HCT116 (cell line): ENCODE measurements around the gene ZWILCH.

ENCODE experiments used
- MAX ChIP-seq: IDR thresholded peaks from 2 replicates; pipeline ENCODE4 v1.6.1; 2012
- POLR2A ChIP-seq: IDR thresholded peaks from 2 replicates; pipeline ENCODE4 v1.7.0; 2011; ENCODE audit warnings: borderline replicate concordance; ENCODE audit not compliant: insufficient read depth, insufficient read length; ENCODE audit errors: extremely low read depth
- POLR2AphosphoS5 ChIP-seq: IDR thresholded peaks from 2 replicates; pipeline ENCODE4 v1.6.1; 2011; ENCODE audit warnings: mild to moderate bottlenecking, low read depth, low read length, moderate library complexity
- ZFX ChIP-seq: fragments of 450-650 bp; IDR thresholded peaks from 2 replicates; pipeline ENCODE4 v1.6.1; 2017
- TF ChIP-seq, protein P1 (sequence below): IDR thresholded peaks from 2 replicates; pipeline ENCODE4 v1.6.1; 2012; ENCODE audit warnings: low read depth
- TF ChIP-seq, protein P2 (sequence below), 3 experiments: fragments of 200-600 bp in 1 of 3; sonication (generic) in 1 of 3; IDR thresholded peaks in 2 of 3; conservative IDR thresholded peaks in 1 of 3; 2 replicates each; pipeline ENCODE4 v1.5.1; 2012 to 2017; ENCODE audit warnings: low read depth in 2 of 3, low read length in 2 of 3, antibody characterized with exemption in 1 of 3, borderline replicate concordance in 1 of 3, control low read depth in 1 of 3, mild to moderate bottlenecking in 1 of 3, mixed read lengths in 1 of 3, mixed run types in 1 of 3, moderate library complexity in 1 of 3; ENCODE audit not compliant: insufficient read depth in 1 of 3

DNA sequence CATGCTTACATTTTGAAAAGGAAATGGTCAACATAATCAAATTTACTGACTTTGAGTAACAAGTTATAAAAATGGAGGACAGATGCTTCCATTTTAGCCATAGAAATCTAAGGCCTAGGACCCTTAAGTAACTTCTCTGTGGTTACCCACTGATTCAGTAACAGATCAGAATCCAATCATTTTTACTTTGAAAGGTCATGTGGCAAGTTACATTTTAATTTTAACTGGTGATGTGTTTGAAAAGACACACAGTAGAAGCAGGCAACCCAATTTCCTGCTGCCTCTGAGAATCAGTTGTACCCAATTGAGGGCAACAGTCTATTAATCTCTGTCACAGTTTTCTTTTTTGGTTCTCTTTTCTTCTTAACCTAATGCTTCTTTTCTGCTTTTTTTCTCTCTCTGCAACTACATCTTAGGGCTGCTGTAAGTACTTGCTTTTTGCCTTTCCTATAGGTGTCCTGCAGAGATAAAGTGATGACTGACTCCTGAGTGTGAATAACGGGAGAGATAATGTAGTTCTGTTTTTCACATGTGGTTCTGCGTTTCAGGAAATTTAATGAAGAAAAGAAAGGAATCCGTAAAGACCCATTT, 3.3 kb downstream of the ZWILCH start:
- TF ChIP-seq, protein P1, sequence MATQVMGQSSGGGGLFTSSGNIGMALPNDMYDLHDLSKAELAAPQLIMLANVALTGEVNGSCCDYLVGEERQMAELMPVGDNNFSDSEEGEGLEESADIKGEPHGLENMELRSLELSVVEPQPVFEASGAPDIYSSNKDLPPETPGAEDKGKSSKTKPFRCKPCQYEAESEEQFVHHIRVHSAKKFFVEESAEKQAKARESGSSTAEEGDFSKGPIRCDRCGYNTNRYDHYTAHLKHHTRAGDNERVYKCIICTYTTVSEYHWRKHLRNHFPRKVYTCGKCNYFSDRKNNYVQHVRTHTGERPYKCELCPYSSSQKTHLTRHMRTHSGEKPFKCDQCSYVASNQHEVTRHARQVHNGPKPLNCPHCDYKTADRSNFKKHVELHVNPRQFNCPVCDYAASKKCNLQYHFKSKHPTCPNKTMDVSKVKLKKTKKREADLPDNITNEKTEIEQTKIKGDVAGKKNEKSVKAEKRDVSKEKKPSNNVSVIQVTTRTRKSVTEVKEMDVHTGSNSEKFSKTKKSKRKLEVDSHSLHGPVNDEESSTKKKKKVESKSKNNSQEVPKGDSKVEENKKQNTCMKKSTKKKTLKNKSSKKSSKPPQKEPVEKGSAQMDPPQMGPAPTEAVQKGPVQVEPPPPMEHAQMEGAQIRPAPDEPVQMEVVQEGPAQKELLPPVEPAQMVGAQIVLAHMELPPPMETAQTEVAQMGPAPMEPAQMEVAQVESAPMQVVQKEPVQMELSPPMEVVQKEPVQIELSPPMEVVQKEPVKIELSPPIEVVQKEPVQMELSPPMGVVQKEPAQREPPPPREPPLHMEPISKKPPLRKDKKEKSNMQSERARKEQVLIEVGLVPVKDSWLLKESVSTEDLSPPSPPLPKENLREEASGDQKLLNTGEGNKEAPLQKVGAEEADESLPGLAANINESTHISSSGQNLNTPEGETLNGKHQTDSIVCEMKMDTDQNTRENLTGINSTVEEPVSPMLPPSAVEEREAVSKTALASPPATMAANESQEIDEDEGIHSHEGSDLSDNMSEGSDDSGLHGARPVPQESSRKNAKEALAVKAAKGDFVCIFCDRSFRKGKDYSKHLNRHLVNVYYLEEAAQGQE, result no peak
- TF ChIP-seq, protein P2, sequence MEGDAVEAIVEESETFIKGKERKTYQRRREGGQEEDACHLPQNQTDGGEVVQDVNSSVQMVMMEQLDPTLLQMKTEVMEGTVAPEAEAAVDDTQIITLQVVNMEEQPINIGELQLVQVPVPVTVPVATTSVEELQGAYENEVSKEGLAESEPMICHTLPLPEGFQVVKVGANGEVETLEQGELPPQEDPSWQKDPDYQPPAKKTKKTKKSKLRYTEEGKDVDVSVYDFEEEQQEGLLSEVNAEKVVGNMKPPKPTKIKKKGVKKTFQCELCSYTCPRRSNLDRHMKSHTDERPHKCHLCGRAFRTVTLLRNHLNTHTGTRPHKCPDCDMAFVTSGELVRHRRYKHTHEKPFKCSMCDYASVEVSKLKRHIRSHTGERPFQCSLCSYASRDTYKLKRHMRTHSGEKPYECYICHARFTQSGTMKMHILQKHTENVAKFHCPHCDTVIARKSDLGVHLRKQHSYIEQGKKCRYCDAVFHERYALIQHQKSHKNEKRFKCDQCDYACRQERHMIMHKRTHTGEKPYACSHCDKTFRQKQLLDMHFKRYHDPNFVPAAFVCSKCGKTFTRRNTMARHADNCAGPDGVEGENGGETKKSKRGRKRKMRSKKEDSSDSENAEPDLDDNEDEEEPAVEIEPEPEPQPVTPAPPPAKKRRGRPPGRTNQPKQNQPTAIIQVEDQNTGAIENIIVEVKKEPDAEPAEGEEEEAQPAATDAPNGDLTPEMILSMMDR (IDR thresholded peaks at IDR 0.05 in 2 of 3, conservative IDR thresholded peaks at IDR 0.05 in 1 of 3; ENCODE audit: borderline replicate concordance in 1 of 3, insufficient read depth in 1 of 3, low read depth in 2 of 3, low read length in 2 of 3), result no peak
- TF ChIP-seq MAX (no peak), ZFX (no peak), POLR2A (no peak), POLR2AphosphoS5 (no peak)
